GM19372 (cell line): ENCODE data around the gene MED20.

Source experiments
- ATAC-seq: cut with Tn5 transposase; IDR thresholded peaks from one replicate; pipeline ENCODE4 v1.9.1; 2021; ENCODE audit warnings: mild to moderate bottlenecking, low read depth, moderate library complexity; ENCODE audit not compliant: unreplicated experiment

MED20 gene

GRCh38 chr6:41941280-41942066 lies 20.5 kb upstream of the MED20 start, which contains the start of gene CCND3:
Gene CCND3 (minus strand): TSS chr6:41941808. CDS start chr6:41941649, 159 bp downstream.
- peak; percentile 89 for ATAC-seq

GRCh38 chr6:41940759-41941279 lies 19.9 kb upstream of the MED20 start:
- ATAC-seq: no peak

GRCh38 chr6:41939848-41940758 lies 19.2 kb upstream of the MED20 start:
- ATAC-seq: no peak

- ATAC-seq: no peak
Observed at GRCh38 chr6:41939176-41939847, 18.4 kb upstream of the MED20 start.

GRCh38 chr6:41938590-41939175 lies 17.7 kb upstream of the MED20 start:
- ATAC-seq: no peak

GRCh38 chr6:41937861-41938574 lies 17.1 kb upstream of the MED20 start:
- ATAC-seq: no peak

GRCh38 chr6:41937472-41937860 lies 16.5 kb upstream of the MED20 start:
- ATAC-seq: no peak

GRCh38 chr6:41936073-41936837 lies 15.3 kb upstream of the MED20 start:
- peak; percentile 51 for ATAC-seq

- no peak for ATAC-seq
Observed at GRCh38 chr6:41935685-41936072, 14.7 kb upstream of the MED20 start.

GRCh38 chr6:41935193-41935574 lies 14.2 kb upstream of the MED20 start:
- ATAC-seq: no peak

- no peak for ATAC-seq
Observed at GRCh38 chr6:41934278-41935192, 13.6 kb upstream of the MED20 start.

- ATAC-seq: no peak
Observed at GRCh38 chr6:41932378-41932777, 11.4 kb upstream of the MED20 start.

- ATAC-seq: no peak
Observed at GRCh38 chr6:41931792-41932191, 10.9 kb upstream of the MED20 start.

GRCh38 chr6:41929924-41930323 lies 9.0 kb upstream of the MED20 start:
- no peak for ATAC-seq

- no peak for ATAC-seq
Observed at GRCh38 chr6:41927253-41927652, 6.3 kb upstream of the MED20 start.

GRCh38 chr6:41922154-41922553 lies 1.2 kb upstream of the MED20 start:
- ATAC-seq: no peak

- ATAC-seq: no peak
Observed at GRCh38 chr6:41921712-41921998, 716 bp upstream of the MED20 start.

- ATAC-seq: no peak
Observed at GRCh38 chr6:41917528-41917927, 3.4 kb downstream of the MED20 start.
